ENCODE measurements around the gene LRIG1. TPM values are rescaled to one million over a fixed set of nuclear protein-coding genes. Genes with fewer than 3 reads are reported as not detected.
A peak's percentile ranks its signal among the peaks of the same experiment; 100 is the strongest.
"Not testable (repeated sequence)": the region's sequence is repeated elsewhere in the genome, so short reads cannot be mapped to it uniquely, and the experiment has no call there.

LRIG1 gene
- total RNA-seq, 1 donor from 2014 or later: 104 TPM

- DNase-seq (no peak), ATAC-seq (no peak)
- intact Hi-C loops (cut with micrococcal nuclease): no loop called here
Observed at GRCh38 chr3:66433522-66433782, 67.4 kb downstream of the LRIG1 start.

GRCh38 chr3:66432767-66433521 lies 67.9 kb downstream of the LRIG1 start:
- DNase-seq (peak; percentile 41), ATAC-seq (peak; percentile 32)
- intact Hi-C loops (cut with micrococcal nuclease): no loop called here

- intact Hi-C loops (cut with micrococcal nuclease): no loop called here
- no peak for ATAC-seq
- DNase-seq: no peak
Observed at GRCh38 chr3:66432041-66432766, 68.6 kb downstream of the LRIG1 start.

- no peak for DNase-seq
- intact Hi-C loops (cut with micrococcal nuclease): no loop called here
Observed at GRCh38 chr3:66431494-66431893, 69.3 kb downstream of the LRIG1 start.

GRCh38 chr3:66430876-66431275 lies 69.9 kb downstream of the LRIG1 start:
- no peak for ATAC-seq
- no peak for DNase-seq
- intact Hi-C loops (cut with micrococcal nuclease): no loop called here

More at GRCh38 chr3:66431494-66431893, 69.3 kb downstream of the LRIG1 start:
- ATAC-seq: peak; percentile 1

- intact Hi-C loops (cut with micrococcal nuclease): no loop called here
- DNase-seq: peak; percentile 70
- peak; percentile 66 for ATAC-seq
Observed at GRCh38 chr3:66428733-66429132, 72.1 kb downstream of the LRIG1 start.

GRCh38 chr3:66427951-66428474 lies 72.8 kb downstream of the LRIG1 start:
- no peak for DNase-seq
- ATAC-seq: no peak
- intact Hi-C loops (cut with micrococcal nuclease): no loop called here

- no peak for ATAC-seq
- intact Hi-C loops (cut with micrococcal nuclease): no loop called here
- no peak for DNase-seq
Observed at GRCh38 chr3:66427352-66427751, 73.5 kb downstream of the LRIG1 start.

- DNase-seq: no peak
- intact Hi-C loops (cut with micrococcal nuclease): no loop called here
- no peak for ATAC-seq
Observed at GRCh38 chr3:66426135-66426534, 74.7 kb downstream of the LRIG1 start.

GRCh38 chr3:66425576-66426114 lies 75.2 kb downstream of the LRIG1 start:
- DNase-seq: no peak
- no peak for ATAC-seq
- intact Hi-C loops (cut with micrococcal nuclease): no loop called here

- intact Hi-C loops (cut with micrococcal nuclease): no loop called here
- ATAC-seq (peak; percentile 81), DNase-seq (peak; percentile 81)
Observed at GRCh38 chr3:66425032-66425431, 75.8 kb downstream of the LRIG1 start.

GRCh38 chr3:66423791-66424190 lies 77.0 kb downstream of the LRIG1 start:
- no peak for DNase-seq
- peak; percentile 38 for ATAC-seq
- intact Hi-C loops (cut with micrococcal nuclease): no loop called here

- intact Hi-C loops (cut with micrococcal nuclease); ATAC-seq: not testable (repeated sequence)
Observed at GRCh38 chr3:66421893-66422292, 78.9 kb downstream of the LRIG1 start.

GRCh38 chr3:66421144-66421543 lies 79.7 kb downstream of the LRIG1 start:
- intact Hi-C loops (cut with micrococcal nuclease); DNase-seq; ATAC-seq: not testable (repeated sequence)

More at GRCh38 chr3:66421893-66422292, 78.9 kb downstream of the LRIG1 start:
- DNase-seq: not testable (repeated sequence)

GRCh38 chr3:66419036-66419435 lies 81.8 kb downstream of the LRIG1 start:
- ATAC-seq: no peak
- DNase-seq: no peak
- intact Hi-C loops (cut with micrococcal nuclease): no loop called here

- peak; percentile 73 for DNase-seq
- intact Hi-C loops (cut with micrococcal nuclease): no loop called here
- peak; percentile 61 for ATAC-seq
Observed at GRCh38 chr3:66418475-66418931, 82.3 kb downstream of the LRIG1 start.

- DNase-seq: no peak
- no peak for ATAC-seq
- intact Hi-C loops (cut with micrococcal nuclease): no loop called here
Observed at GRCh38 chr3:66416556-66417304, 84.1 kb downstream of the LRIG1 start.

GRCh38 chr3:66415867-66416428 lies 84.9 kb downstream of the LRIG1 start:
- intact Hi-C loops (cut with micrococcal nuclease): no loop called here
- DNase-seq (no peak), ATAC-seq (peak; percentile 82)

GRCh38 chr3:66414846-66415245 lies 86.0 kb downstream of the LRIG1 start:
- peak; percentile 6 for ATAC-seq
- DNase-seq: no peak
- intact Hi-C loops (cut with micrococcal nuclease): loop anchor here (5.0 kb wide), 1 partner anchor 82 kb away; no protein-coding TSS in a partner anchor
